ENCODE data around the gene CDKN2B-AS1.

DNA sequence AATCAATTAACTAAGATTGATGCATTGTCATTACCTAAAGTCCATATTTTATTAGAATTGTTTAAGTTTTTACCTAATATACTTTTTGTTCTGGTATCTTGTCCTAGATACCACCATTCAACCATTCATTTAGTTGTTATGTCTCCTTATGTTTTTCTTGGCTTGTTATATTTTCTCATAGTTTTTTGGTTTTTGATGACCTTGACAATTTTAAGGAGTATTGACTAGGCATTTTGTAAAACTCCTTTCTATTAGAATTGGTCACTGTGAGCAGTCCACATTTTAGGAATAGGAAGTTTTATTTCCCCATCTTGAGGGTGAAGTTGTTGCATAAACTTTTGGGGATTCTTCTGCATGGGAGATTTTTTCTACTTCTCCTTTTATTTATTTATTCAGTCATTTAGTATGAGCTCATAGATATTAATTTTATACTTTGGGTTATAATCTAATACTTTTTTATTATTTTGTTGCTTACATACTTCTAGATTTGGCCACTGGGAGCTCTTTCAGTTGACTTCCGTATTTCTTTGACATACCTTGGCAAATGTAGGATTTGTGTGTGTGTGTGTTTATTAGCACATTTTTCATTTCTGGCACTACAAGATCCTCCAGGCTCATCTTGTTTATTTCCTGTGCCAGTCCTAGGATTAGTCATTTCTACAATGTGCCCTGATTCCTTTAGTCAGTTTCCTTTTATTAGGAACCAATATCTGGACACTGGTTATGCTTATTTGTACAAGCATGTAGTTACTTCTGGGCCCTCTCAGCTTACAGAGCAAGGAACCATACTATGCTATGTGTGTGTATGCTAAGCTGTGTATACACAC is 149.4 kb downstream of the CDKN2B-AS1 start:
- TF ChIP-seq, protein P1, sequence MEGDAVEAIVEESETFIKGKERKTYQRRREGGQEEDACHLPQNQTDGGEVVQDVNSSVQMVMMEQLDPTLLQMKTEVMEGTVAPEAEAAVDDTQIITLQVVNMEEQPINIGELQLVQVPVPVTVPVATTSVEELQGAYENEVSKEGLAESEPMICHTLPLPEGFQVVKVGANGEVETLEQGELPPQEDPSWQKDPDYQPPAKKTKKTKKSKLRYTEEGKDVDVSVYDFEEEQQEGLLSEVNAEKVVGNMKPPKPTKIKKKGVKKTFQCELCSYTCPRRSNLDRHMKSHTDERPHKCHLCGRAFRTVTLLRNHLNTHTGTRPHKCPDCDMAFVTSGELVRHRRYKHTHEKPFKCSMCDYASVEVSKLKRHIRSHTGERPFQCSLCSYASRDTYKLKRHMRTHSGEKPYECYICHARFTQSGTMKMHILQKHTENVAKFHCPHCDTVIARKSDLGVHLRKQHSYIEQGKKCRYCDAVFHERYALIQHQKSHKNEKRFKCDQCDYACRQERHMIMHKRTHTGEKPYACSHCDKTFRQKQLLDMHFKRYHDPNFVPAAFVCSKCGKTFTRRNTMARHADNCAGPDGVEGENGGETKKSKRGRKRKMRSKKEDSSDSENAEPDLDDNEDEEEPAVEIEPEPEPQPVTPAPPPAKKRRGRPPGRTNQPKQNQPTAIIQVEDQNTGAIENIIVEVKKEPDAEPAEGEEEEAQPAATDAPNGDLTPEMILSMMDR (conservative IDR thresholded peaks at IDR 0.05; ENCODE audit: low read depth in 2 of 2) = no peak
- TF ChIP-seq POLR2AphosphoS5 (IDR thresholded peaks at IDR 0.05; ENCODE audit: low read depth) (no peak), EZH2 (IDR thresholded peaks at IDR 0.05; ENCODE audit: low read depth, unreplicated experiment) (no peak), EZH2phosphoT487 (IDR thresholded peaks at IDR 0.05; ENCODE audit: unreplicated experiment) (no peak), JUNB (IDR thresholded peaks at IDR 0.05; ENCODE audit: unreplicated experiment) (no peak), ZNF331 (CRISPR knock-in tag; IDR thresholded peaks at IDR 0.05; ENCODE audit: low read depth) (no peak), CREB1 (CRISPR knock-in tag; IDR thresholded peaks at IDR 0.05; ENCODE audit: low read depth) (no peak), ZNF114 (CRISPR knock-in tag; IDR thresholded peaks at IDR 0.05) (no peak), NANOG (IDR thresholded peaks at IDR 0.05; ENCODE audit: borderline replicate concordance) (no peak), STAT1 (IDR thresholded peaks at IDR 0.05; ENCODE audit: unreplicated experiment) (no peak)
- TF ChIP-seq, protein P2, sequence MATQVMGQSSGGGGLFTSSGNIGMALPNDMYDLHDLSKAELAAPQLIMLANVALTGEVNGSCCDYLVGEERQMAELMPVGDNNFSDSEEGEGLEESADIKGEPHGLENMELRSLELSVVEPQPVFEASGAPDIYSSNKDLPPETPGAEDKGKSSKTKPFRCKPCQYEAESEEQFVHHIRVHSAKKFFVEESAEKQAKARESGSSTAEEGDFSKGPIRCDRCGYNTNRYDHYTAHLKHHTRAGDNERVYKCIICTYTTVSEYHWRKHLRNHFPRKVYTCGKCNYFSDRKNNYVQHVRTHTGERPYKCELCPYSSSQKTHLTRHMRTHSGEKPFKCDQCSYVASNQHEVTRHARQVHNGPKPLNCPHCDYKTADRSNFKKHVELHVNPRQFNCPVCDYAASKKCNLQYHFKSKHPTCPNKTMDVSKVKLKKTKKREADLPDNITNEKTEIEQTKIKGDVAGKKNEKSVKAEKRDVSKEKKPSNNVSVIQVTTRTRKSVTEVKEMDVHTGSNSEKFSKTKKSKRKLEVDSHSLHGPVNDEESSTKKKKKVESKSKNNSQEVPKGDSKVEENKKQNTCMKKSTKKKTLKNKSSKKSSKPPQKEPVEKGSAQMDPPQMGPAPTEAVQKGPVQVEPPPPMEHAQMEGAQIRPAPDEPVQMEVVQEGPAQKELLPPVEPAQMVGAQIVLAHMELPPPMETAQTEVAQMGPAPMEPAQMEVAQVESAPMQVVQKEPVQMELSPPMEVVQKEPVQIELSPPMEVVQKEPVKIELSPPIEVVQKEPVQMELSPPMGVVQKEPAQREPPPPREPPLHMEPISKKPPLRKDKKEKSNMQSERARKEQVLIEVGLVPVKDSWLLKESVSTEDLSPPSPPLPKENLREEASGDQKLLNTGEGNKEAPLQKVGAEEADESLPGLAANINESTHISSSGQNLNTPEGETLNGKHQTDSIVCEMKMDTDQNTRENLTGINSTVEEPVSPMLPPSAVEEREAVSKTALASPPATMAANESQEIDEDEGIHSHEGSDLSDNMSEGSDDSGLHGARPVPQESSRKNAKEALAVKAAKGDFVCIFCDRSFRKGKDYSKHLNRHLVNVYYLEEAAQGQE (IDR thresholded peaks at IDR 0.05; ENCODE audit: unreplicated experiment) = no peak
- TF ChIP-seq, protein P3, sequence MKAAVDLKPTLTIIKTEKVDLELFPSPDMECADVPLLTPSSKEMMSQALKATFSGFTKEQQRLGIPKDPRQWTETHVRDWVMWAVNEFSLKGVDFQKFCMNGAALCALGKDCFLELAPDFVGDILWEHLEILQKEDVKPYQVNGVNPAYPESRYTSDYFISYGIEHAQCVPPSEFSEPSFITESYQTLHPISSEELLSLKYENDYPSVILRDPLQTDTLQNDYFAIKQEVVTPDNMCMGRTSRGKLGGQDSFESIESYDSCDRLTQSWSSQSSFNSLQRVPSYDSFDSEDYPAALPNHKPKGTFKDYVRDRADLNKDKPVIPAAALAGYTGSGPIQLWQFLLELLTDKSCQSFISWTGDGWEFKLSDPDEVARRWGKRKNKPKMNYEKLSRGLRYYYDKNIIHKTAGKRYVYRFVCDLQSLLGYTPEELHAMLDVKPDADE (IDR thresholded peaks at IDR 0.05) = no peak
- TF ChIP-seq, protein P4, sequence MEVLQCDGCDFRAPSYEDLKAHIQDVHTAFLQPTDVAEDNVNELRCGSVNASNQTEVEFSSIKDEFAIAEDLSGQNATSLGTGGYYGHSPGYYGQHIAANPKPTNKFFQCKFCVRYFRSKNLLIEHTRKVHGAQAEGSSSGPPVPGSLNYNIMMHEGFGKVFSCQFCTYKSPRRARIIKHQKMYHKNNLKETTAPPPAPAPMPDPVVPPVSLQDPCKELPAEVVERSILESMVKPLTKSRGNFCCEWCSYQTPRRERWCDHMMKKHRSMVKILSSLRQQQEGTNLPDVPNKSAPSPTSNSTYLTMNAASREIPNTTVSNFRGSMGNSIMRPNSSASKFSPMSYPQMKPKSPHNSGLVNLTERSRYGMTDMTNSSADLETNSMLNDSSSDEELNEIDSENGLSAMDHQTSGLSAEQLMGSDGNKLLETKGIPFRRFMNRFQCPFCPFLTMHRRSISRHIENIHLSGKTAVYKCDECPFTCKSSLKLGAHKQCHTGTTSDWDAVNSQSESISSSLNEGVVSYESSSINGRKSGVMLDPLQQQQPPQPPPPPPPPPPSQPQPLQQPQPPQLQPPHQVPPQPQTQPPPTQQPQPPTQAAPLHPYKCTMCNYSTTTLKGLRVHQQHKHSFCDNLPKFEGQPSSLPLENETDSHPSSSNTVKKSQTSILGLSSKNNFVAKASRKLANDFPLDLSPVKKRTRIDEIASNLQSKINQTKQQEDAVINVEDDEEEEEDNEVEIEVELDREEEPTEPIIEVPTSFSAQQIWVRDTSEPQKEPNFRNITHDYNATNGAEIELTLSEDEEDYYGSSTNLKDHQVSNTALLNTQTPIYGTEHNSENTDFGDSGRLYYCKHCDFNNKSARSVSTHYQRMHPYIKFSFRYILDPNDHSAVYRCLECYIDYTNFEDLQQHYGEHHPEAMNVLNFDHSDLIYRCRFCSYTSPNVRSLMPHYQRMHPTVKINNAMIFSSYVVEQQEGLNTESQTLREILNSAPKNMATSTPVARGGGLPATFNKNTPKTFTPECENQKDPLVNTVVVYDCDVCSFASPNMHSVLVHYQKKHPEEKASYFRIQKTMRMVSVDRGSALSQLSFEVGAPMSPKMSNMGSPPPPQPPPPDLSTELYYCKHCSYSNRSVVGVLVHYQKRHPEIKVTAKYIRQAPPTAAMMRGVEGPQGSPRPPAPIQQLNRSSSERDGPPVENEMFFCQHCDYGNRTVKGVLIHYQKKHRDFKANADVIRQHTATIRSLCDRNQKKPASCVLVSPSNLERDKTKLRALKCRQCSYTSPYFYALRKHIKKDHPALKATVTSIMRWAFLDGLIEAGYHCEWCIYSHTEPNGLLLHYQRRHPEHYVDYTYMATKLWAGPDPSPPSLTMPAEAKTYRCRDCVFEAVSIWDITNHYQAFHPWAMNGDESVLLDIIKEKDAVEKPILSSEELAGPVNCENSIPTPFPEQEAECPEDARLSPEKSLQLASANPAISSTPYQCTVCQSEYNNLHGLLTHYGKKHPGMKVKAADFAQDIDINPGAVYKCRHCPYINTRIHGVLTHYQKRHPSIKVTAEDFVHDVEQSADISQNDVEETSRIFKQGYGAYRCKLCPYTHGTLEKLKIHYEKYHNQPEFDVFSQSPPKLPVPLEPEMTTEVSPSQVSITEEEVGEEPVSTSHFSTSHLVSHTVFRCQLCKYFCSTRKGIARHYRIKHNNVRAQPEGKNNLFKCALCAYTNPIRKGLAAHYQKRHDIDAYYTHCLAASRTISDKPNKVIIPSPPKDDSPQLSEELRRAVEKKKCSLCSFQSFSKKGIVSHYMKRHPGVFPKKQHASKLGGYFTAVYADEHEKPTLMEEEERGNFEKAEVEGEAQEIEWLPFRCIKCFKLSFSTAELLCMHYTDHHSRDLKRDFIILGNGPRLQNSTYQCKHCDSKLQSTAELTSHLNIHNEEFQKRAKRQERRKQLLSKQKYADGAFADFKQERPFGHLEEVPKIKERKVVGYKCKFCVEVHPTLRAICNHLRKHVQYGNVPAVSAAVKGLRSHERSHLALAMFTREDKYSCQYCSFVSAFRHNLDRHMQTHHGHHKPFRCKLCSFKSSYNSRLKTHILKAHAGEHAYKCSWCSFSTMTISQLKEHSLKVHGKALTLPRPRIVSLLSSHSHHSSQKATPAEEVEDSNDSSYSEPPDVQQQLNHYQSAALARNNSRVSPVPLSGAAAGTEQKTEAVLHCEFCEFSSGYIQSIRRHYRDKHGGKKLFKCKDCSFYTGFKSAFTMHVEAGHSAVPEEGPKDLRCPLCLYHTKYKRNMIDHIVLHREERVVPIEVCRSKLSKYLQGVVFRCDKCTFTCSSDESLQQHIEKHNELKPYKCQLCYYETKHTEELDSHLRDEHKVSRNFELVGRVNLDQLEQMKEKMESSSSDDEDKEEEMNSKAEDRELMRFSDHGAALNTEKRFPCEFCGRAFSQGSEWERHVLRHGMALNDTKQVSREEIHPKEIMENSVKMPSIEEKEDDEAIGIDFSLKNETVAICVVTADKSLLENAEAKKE (CRISPR knock-in tag; IDR thresholded peaks at IDR 0.05) = no peak

Data from GM23338 (cell line).